Activated B cell treated with CpG ODN at 0.5 μM for 24 hours (primary cell): ENCODE data around the gene NRBF2. TPM values are rescaled to one million over a fixed set of nuclear protein-coding genes. Genes with fewer than 3 reads are reported as not detected.

Experiments used
- ATAC-seq: fragments of 200-7000 bp; cut with Tn5 transposase; one replicate; pipeline ENCODE4 v1.10.0; 2021; ENCODE audit warnings: low read depth, mild to moderate bottlenecking, moderate library complexity
- CTCF ChIA-PET: fragments of 350-600 bp; sonication (Branson Sonifier 250); formaldehyde crosslinking; loops from one replicate; lab custom pipeline; 2021; ENCODE audit warnings: antibody characterized with exemption; lab: Charles Lee
- POLR2A ChIA-PET: fragments of 350-600 bp; sonication (Branson Sonifier 250); formaldehyde crosslinking; loops from one replicate; lab custom pipeline; 2021; ENCODE audit warnings: antibody characterized with exemption; lab: Charles Lee
- DNase-seq: peaks from one replicate; pipeline ENCODE4 v3.0.0; 2022
- H3K27ac Mint-ChIP-seq: one replicate; pipeline ENCODE4 v1.8.0; 2020; ENCODE audit warnings: mixed read lengths
- H3K27me3 Mint-ChIP-seq: one replicate; pipeline ENCODE4 v1.8.0; 2021; ENCODE audit warnings: mixed read lengths
- H3K36me3 Mint-ChIP-seq: one replicate; pipeline ENCODE4 v1.8.0; 2021; ENCODE audit warnings: low read depth, mixed read lengths
- H3K4me1 Mint-ChIP-seq: one replicate; pipeline ENCODE4 v1.8.0; 2021; ENCODE audit warnings: mixed read lengths
- H3K4me3 Mint-ChIP-seq: one replicate; pipeline ENCODE4 v1.8.0; 2020; ENCODE audit warnings: mild to moderate bottlenecking, mixed read lengths
- H3K9me3 Mint-ChIP-seq: one replicate; pipeline ENCODE4 v1.8.0; 2020; ENCODE audit warnings: mixed read lengths
- CTCF ChIP-seq: fragments of 200-600 bp; IDR thresholded peaks from one replicate; pipeline ENCODE4 v1.8.0; 2022; ENCODE audit warnings: antibody characterized with exemption, mild to moderate bottlenecking
- intact Hi-C: fragments of 100-400 bp; cut with micrococcal nuclease; formaldehyde crosslinking; loops from one replicate; pipeline ENCODE4 v1.15.1; 2024
- total RNA-seq: library from RNA; stranded (reverse); gene quantifications from 2 replicates; pipeline ENCODE4 v1.2.3, GENCODE V29; 2022

Gene NRBF2
- total RNA-seq, 1 donor from 2014 or later = 26.9 TPM

- Mint-ChIP-seq H3K27me3 (no peaks in the 10 kb centered on the region), H3K36me3 (peaks cover 78% of the 10 kb centered on the region), H3K27ac (no peak overlapping the region), H3K4me1 (peaks cover 39% of the 10 kb centered on the region), H3K4me3 (no peak overlapping the region), H3K9me3 (no peaks in the 10 kb centered on the region)
- no peak for ATAC-seq
- POLR2A ChIA-PET = interaction anchor here (0.5 kb wide), 1 partner anchor 282 kb away, joined by 5 read pairs; no protein-coding TSS in a partner anchor
- no peak for DNase-seq
- no peak for TF ChIP-seq CTCF
- intact Hi-C loops = loop anchor here (5.0 kb wide), 1 partner anchor 36 kb away; no protein-coding TSS in a partner anchor
- CTCF ChIA-PET = interaction anchor here (1.2 to 1.4 kb wide), 2 partner anchors 13 to 549 kb away, joined by 4 read pairs; no protein-coding TSS in a partner anchor
Measured at GRCh38 chr10:63171255-63171855, 38.2 kb downstream of the NRBF2 start.

- TF ChIP-seq CTCF = no peak
- intact Hi-C loops = loop anchor here (5.0 kb wide), 1 partner anchor 35 kb away; no protein-coding TSS in a partner anchor
- POLR2A ChIA-PET = no interaction called here
- Mint-ChIP-seq H3K27me3 (no peaks in the 10 kb centered on the region), H3K4me1 (peaks cover 37% of the 10 kb centered on the region), H3K36me3 (peaks cover 79% of the 10 kb centered on the region), H3K27ac (no peak overlapping the region), H3K9me3 (no peaks in the 10 kb centered on the region), H3K4me3 (no peak overlapping the region)
- DNase-seq (no peak), ATAC-seq (no peak)
- CTCF ChIA-PET = interaction anchor here (1.4 kb wide), 1 partner anchor 548 kb away, joined by 4 read pairs; no protein-coding TSS in a partner anchor
Measured at GRCh38 chr10:63171926-63172325, 38.8 kb downstream of the NRBF2 start.

- Mint-ChIP-seq H3K4me1 (peaks cover 48% of the 10 kb centered on the region), H3K36me3 (peaks cover 83% of the 10 kb centered on the region), H3K27ac (peak overlapping the region; percentile 82), H3K9me3 (no peaks in the 10 kb centered on the region), H3K27me3 (no peaks in the 10 kb centered on the region), H3K4me3 (peak overlapping the region; percentile 63)
- ATAC-seq (peak; percentile 99), DNase-seq (no peak)
- ChIA-PET POLR2A (interaction anchor here (0.5 to 1.5 kb wide), 4 partner anchors 41 to 580 kb away, joined by 3 to 6 read pairs (median 4); partner anchors contain the start of gene NRBF2), CTCF (interaction anchor here (1.4 to 1.5 kb wide), 2 partner anchors 456 to 546 kb away, joined by 5 to 7 read pairs; no protein-coding TSS in a partner anchor)
- TF ChIP-seq CTCF = no peak
- intact Hi-C loops = loop anchor here (1.0 to 5.0 kb wide), 4 partner anchors 34 to 457 kb away; partner anchors contain the start of gene NRBF2
Measured at GRCh38 chr10:63173468-63174232, 40.5 kb downstream of the NRBF2 start.

GRCh38 chr10:63175534-63175933 lies 42.4 kb downstream of the NRBF2 start:
- ATAC-seq (no peak), DNase-seq (no peak)
- intact Hi-C loops = loop anchor here (2.0 kb wide), 1 partner anchor 93 kb away; no protein-coding TSS in a partner anchor
- Mint-ChIP-seq H3K4me1 (peaks cover 48% of the 10 kb centered on the region), H3K4me3 (no peak overlapping the region), H3K36me3 (peaks cover 78% of the 10 kb centered on the region), H3K27ac (peak overlapping the region; percentile 4), H3K9me3 (no peaks in the 10 kb centered on the region), H3K27me3 (no peaks in the 10 kb centered on the region)
- TF ChIP-seq CTCF = no peak
- ChIA-PET POLR2A (no interaction called here), CTCF (interaction anchor here (1.0 to 2.4 kb wide), 4 partner anchors 9 to 545 kb away, joined by 3 to 7 read pairs (median 4); no protein-coding TSS in a partner anchor)

GRCh38 chr10:63192826-63193225 lies 59.7 kb downstream of the NRBF2 start:
- intact Hi-C loops = no loop called here
- no peak for ATAC-seq
- POLR2A ChIA-PET = no interaction called here
- DNase-seq = no peak
- Mint-ChIP-seq H3K9me3 (no peaks in the 10 kb centered on the region), H3K36me3 (peaks cover 80% of the 10 kb centered on the region), H3K27me3 (no peaks in the 10 kb centered on the region), H3K27ac (no peak overlapping the region), H3K4me3 (no peak overlapping the region), H3K4me1 (peaks cover under 1% of the 10 kb centered on the region)
- CTCF ChIA-PET = no interaction called here
- TF ChIP-seq CTCF = no peak
